HL-60 (cell line): Measurements from ENCODE around the gene C3orf62.

Source experiments
- DNase-seq, 2 experiments: peaks; one replicate each; pipeline ENCODE4 v3.0.0-alpha.2; 2010 to 2020; ENCODE audit warnings: low read depth in 1 of 2, low spot score in 1 of 2
- H3K27ac ChIP-seq: fragments of 250-450 bp; sonication (Bioruptor Pico); replicated peaks from 2 replicates; pipeline ENCODE4 v1.5.1; 2020; ENCODE audit warnings: mild to moderate bottlenecking, moderate library complexity
- H3K27me3 ChIP-seq: fragments of 250-450 bp; sonication (Bioruptor Pico); 2 replicates; pipeline ENCODE4 v1.5.1; 2021; ENCODE audit warnings: mild to moderate bottlenecking, moderate library complexity; ENCODE audit not compliant: insufficient read depth, poor library complexity, severe bottlenecking
- H3K4me3 ChIP-seq: replicated peaks from 2 replicates; pipeline ENCODE4 v1.5.1; 2011; ENCODE audit warnings: mild to moderate bottlenecking, control low read depth, low read length; ENCODE audit not compliant: insufficient read depth
- GABPA ChIP-seq: IDR thresholded peaks from 2 replicates; pipeline ENCODE4 v1.6.1; 2012; ENCODE audit warnings: low read depth
- POLR2AphosphoS5 ChIP-seq: IDR thresholded peaks from 2 replicates; pipeline ENCODE4 v1.6.1; 2012; ENCODE audit warnings: low read depth
- SPI1 ChIP-seq: IDR thresholded peaks from 2 replicates; pipeline ENCODE4 v1.6.1; 2012; ENCODE audit warnings: low read depth, mild to moderate bottlenecking, borderline replicate concordance
- TF ChIP-seq, protein P1 (sequence below): IDR thresholded peaks from one replicate; pipeline ENCODE4 v1.5.1; 2011; ENCODE audit warnings: low read length, control low read depth, inconsistent platforms; ENCODE audit not compliant: insufficient read depth
- TF ChIP-seq, protein P2 (sequence below): IDR thresholded peaks from 2 replicates; pipeline ENCODE4 v1.6.1; 2012; ENCODE audit warnings: low read depth; ENCODE audit not compliant: insufficient replicate concordance

Gene C3orf62

GRCh38 chr3:49260806-49261324, 16.2 kb downstream of the C3orf62 start:
- no peak for DNase-seq
- H3K27ac ChIP-seq: no peak overlapping the region
- no peaks in the 10 kb centered on the region for H3K27me3 ChIP-seq
- no peak overlapping the region for H3K4me3 ChIP-seq
- TF ChIP-seq POLR2AphosphoS5: no peak
- TF ChIP-seq GABPA: no peak
- TF ChIP-seq SPI1: no peak
- TF ChIP-seq, protein P1, sequence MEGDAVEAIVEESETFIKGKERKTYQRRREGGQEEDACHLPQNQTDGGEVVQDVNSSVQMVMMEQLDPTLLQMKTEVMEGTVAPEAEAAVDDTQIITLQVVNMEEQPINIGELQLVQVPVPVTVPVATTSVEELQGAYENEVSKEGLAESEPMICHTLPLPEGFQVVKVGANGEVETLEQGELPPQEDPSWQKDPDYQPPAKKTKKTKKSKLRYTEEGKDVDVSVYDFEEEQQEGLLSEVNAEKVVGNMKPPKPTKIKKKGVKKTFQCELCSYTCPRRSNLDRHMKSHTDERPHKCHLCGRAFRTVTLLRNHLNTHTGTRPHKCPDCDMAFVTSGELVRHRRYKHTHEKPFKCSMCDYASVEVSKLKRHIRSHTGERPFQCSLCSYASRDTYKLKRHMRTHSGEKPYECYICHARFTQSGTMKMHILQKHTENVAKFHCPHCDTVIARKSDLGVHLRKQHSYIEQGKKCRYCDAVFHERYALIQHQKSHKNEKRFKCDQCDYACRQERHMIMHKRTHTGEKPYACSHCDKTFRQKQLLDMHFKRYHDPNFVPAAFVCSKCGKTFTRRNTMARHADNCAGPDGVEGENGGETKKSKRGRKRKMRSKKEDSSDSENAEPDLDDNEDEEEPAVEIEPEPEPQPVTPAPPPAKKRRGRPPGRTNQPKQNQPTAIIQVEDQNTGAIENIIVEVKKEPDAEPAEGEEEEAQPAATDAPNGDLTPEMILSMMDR: no peak
- TF ChIP-seq, protein P2, sequence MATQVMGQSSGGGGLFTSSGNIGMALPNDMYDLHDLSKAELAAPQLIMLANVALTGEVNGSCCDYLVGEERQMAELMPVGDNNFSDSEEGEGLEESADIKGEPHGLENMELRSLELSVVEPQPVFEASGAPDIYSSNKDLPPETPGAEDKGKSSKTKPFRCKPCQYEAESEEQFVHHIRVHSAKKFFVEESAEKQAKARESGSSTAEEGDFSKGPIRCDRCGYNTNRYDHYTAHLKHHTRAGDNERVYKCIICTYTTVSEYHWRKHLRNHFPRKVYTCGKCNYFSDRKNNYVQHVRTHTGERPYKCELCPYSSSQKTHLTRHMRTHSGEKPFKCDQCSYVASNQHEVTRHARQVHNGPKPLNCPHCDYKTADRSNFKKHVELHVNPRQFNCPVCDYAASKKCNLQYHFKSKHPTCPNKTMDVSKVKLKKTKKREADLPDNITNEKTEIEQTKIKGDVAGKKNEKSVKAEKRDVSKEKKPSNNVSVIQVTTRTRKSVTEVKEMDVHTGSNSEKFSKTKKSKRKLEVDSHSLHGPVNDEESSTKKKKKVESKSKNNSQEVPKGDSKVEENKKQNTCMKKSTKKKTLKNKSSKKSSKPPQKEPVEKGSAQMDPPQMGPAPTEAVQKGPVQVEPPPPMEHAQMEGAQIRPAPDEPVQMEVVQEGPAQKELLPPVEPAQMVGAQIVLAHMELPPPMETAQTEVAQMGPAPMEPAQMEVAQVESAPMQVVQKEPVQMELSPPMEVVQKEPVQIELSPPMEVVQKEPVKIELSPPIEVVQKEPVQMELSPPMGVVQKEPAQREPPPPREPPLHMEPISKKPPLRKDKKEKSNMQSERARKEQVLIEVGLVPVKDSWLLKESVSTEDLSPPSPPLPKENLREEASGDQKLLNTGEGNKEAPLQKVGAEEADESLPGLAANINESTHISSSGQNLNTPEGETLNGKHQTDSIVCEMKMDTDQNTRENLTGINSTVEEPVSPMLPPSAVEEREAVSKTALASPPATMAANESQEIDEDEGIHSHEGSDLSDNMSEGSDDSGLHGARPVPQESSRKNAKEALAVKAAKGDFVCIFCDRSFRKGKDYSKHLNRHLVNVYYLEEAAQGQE: no peak

GRCh38 chr3:49257187-49257586, 19.8 kb downstream of the C3orf62 start:
- Histone ChIP-seq H3K4me3 (no peak overlapping the region), H3K27me3 (no peaks in the 10 kb centered on the region), H3K27ac (no peak overlapping the region)
- TF ChIP-seq POLR2AphosphoS5: no peak
- TF ChIP-seq, protein P2: no peak
- TF ChIP-seq, protein P1: no peak
- no peak for DNase-seq

- TF ChIP-seq, protein P1: no peak
- TF ChIP-seq, protein P2: no peak
- TF ChIP-seq GABPA (no peak), SPI1 (no peak), POLR2AphosphoS5 (no peak)
- Histone ChIP-seq H3K4me3 (no peak overlapping the region), H3K27me3 (no peaks in the 10 kb centered on the region), H3K27ac (no peak overlapping the region)
- DNase-seq: no peak
Observed at GRCh38 chr3:49255718-49256511, 21.1 kb downstream of the C3orf62 start.
